SW480 (cell line): ENCODE results near the gene MRPL28.
"Not testable (repeated sequence)": the region's sequence is repeated elsewhere in the genome, so short reads cannot be mapped to it uniquely, and the experiment has no call there.

Experiments used
- DNase-seq: peaks from one replicate; pipeline ENCODE4 v3.0.0-alpha.2; 2016; ENCODE audit warnings: low spot score

Gene MRPL28

DNA sequence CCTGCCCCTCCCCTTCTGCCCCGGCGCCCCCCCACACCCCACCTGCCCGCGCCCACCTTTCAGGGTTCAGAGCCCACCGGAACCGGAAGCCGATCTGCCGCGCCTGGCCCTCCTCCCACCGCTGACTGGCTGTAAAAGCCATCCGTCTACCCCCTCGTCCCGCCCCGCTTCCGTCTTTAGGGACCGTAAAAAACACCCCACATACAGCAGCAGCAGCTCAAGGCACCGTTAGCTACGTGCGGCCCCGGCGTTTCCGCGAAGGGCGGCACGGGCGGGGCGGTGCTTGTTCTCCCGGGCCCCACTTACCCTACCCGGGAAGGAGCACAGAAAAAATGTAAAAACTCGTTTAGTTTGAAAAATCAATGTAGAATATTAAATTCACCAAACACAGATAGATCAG, at the start of gene MRPL28:
Gene MRPL28 (minus strand): TSS at position 96 of the 400 bp plus-strand sequence. CDS start 320 bp downstream, outside the sequence.
- DNase-seq = peak; percentile 91

DNA sequence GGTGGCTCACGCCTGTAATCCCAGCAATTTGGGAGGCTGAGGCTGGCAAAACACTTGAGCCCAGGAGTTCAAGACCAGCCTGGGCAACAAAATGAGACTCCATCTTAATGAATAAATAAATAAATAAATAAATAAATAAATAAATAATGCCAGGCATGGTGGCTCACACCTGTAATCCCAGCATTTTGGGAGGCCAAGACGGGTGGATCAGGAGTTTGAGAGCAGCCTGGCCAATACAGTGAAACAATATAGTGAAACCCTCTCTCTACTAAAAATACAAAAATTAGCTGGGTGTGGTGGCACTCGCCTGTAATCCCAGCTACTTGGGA, 44.8 kb upstream of the MRPL28 start:
- DNase-seq = not testable (repeated sequence)

DNA sequence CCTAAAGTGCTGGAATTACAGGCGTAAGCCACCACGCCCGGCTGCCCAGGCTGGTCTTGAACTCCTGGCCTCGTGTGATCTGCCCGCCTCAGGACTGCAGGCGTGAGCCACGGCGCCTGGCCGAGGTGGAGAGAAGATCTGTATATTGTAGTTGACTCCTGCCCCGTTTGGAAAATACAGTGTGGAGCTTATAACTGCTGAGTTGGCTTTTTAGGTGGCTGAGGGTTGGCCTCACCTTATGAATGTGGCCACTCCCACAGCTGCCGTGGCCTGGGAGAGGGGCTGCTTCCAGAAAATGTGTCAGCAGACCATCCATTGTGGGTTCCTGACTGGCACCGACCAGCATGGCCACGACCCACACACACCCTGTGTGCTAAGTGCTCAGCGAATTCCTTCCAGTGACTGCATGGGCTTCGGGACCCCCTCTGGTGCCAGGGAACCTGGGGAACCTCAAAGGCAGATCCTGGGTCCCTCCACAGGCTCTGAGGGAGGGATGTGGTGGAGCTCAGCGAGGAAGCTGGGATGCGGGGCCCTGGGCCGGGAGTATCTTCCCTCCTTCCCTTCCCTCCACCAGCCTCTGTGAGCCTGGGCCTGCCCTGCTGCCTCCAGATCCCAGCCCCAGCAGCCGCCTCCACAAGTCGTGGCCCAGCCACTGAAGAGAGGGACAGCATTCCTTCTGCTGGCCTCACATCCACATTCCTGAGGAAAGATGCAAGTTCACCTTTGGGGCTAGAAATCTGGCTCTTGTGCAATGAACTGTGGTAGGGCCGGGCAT, 44.2 kb upstream of the MRPL28 start:
- no peak for DNase-seq

DNA sequence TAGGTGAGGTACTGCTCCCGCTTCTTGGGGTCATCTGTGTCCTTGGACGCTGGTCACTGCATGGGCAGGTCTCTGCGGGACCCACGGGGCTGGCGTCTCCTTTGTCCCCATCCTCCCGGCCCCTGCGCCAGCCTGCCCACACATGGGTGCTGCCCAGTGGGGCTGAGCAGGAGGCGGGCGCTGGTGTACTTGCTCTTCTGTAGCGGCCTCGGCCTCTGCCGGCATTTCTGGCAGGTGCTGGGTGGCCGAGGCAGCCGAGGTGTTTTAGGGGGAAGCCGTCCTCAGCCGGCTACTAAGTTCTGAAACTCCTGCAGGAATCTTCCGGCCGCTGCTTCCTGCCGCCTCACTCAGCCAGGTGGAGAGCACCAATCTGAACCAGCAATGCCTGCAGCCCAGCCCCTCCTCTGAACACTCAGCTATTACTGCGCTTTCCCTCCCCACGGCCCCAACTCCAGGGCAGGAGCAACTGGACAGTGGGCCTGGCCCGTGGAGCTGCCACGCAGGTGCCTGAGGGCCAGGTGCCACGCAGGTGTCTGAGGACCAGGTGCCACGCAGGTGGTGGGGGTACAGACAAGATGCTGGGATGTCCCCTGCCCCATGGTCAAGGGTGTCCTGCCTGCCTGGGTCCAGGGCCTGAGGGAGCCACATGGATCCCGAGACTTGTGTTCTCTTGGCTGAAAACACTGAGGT, 41.4 kb upstream of the MRPL28 start:
- DNase-seq = no peak

DNA sequence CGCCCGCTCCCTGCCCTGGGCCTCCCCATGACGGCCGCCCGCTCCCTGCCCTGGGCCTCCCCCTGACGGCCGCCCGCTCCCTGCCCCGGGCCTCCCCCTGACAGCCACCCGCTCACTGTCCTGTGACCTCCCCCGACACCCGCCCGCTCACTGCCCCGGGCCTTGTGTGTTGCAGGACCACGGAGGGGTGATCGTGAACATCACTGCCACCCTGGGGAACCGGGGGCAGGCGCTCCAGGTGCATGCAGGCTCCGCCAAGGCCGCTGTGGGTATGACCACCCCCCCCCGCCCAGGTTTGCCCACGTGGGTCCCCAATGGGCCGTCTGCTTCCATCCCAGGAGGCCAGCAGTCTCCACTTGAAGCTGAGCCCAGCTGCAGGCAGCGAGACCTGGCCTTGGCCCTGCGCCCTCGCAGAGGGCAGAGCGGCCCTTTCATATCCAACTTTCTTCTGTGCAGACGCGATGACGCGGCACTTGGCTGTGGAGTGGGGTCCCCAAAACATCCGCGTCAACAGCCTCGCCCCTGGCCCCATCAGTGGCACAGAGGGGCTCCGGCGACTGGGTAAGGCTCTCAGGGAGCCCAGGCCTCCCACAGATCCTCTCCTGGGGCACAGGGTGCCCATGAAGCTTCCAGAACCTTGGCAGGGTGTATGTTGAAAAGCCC, 40.3 kb upstream of the MRPL28 start:
- no peak for DNase-seq

DNA sequence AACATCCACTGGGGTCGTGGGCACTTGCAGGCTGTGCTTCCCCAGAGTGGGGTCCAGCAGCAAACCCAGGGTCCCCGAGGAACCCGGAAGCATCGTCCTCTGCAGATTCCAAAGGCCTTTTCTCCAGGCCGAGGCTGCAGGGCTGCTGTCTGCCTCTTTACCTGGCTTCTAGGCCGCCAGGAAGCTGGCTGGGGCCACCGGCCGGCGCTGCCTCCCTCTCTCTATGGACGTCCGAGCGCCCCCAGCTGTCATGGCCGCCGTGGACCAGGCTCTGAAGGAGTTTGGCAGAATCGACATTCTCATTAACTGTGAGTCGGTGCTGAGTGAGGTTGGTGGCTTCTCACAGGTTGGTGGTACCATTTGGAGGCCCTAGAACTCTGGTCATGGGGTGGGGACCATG, 36.9 kb upstream of the MRPL28 start:
- no peak for DNase-seq

DNA sequence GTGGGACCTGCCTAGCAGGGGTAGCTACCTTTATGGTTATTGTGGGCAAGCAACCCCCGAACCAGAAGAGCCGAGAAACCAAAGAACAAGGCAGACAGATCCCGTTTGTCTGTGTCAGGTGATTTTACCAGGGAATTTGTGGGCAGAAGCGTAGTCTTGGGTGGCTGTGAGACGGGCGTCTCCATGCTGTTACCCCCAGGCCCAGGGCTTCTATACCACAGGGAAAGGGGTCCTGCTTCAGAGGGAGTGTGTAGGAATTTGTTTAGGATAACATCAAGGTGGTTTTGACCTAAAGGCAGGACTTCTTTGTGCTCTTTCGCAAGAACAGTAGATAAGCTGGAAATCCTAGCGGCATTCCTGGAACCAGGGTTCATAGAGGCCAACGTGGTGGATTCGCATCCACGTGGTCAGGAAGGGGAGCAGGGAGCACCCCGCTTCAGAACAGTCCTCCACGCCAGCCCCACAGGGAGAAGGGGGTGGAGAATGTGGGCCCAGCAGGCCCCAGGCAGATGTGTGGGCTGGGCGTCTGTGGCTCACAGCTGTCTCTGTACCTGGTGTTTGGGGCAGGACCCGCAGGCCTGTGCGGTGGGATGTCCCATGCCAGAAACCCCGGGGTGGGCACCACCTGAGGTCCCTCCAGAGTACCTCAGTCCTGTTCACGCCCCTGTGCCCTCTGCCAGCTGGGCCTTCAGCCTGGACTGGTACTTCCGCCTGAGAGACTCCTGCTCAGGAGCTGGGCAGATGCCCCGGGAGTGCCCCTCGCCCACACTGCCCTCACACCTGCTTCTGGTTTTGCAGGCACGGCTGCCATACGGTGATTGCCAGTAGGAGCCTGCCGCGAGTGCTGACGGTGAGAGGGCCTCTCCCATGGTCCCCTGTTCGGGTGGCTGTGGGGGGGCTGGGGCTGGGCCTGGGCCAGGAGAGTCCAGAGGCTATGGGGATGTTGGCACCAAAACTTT, 35.5 kb upstream of the MRPL28 start:
- DNase-seq = no peak

DNA sequence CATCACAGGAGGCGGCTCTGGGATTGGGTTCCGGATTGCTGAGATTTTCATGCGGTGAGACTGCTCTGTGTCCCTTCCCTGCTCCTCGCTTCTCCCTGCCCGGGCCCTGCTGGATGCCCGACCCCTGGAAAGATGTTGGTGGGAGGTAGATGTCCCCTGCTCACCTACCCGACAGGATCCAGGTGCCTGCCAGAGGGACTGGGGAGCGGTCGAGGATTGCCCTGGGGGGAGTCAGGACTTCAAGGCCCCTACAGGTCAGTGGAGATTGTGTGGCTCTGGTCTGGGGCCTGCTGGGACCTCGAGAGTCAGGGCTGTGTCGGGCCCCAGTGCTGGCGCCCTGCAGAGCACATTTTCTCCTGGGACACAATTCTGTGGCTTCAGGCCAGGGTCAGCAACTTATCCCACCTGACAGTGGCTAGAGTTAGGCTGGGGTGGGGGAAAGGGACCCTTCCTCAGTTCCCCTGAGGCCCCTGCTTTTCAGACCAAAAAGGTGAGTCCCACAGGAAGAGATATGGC, 34.7 kb upstream of the MRPL28 start:
- no peak for DNase-seq

DNA sequence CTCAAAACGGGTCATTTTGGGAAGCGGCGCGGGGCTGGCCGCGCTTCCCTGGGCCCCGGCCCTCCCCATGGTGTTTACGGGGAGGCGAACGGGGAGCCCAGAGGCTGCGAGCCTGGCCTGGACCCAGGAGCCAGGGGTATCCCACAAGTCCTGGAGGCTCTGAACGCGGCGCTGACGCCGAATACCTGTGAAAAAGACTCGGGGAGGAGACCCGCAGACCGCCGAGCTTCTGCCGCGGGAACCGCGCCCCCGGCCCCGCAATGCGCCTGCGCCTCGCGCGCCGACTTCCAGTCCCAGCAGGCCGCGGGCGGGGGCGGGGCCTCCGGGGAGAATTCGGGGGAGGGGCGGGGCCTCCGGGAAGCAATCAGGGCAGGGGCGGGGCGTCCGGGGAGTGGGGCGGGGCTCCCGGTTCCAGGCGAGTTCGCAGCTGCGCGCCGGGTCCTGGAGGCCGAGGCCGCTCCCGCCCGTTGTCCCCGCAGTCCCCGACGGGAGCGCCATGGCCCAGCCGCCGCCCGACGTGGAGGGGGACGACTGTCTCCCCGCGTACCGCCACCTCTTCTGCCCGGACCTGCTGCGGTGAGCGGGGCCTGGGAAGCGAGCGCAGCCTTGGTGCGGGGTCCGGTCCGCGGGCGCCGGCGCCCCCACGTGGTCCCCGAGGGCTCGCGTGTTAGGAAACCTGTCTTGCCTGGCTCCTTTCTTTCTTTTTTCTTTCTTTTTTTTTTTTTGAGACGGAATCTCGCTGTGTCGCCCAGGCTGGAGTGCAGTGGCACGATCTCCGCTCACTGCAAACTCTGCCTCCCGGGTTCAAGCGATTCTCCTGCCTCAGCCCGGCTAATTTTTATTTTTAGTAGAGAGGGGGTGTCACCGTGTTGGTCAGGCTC, 31.4 kb upstream of the MRPL28 start, which contains the start of gene DECR2:
Gene DECR2 (plus strand): TSS at position 418 of the 881 bp plus-strand sequence. CDS start 79 bp downstream, at position 497.
- DNase-seq = peak; percentile 82

DNA sequence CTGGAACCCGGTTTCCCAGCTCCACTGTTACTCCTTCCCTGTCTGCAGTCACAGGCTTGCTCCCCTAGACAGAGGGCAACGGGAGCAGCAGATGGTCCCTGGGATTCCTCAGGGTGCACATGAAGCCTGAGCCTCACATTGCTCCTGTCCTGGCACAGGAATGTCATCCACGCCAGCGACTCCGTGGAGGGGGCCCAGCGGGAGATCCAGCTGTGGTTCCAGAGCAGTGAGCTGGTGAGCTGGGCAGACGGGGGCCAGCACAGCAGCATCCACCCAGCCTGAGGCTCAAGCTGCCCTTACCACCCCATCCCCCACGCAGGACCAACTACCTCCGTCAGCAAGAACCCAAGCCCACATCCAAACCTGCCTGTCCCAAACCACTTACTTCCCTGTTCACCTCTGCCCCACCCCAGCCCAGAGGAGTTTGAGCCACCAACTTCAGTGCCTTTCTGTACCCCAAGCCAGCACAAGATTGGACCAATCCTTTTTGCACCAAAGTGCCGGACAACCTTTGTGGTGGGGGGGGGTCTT, 29.8 kb upstream of the MRPL28 start:
- DNase-seq = no peak

DNA sequence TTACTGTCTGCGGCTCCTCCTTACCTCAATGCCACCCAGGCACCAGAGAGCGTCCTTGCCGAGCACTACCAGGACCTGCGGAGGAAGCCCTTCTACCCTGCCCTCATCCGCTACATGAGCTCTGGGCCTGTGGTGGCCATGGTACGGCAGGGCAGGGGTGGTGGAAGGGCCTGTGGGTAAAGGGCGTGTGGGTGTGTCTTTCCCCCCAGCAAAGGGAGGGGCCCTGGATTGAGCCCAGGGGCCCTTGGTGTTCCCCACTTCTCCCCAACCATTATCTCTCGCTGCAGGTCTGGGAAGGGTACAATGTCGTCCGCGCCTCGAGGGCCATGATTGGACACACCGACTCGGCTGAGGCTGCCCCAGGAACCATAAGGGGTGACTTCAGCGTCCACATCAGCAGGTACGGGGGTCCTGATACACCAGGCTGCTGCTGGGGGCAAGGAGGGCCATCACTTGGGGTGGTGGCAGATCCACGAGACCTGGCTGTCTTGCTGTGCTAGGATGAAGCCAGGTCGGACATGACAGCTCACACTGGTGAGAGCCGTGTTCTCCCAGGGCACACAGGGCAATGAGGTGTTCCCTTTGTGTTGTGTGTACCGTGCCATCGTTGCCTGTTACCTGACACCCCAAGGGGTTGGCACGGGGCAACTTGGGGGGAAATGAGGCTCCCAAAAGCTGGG, 29.1 kb upstream of the MRPL28 start:
- no peak for DNase-seq

DNA sequence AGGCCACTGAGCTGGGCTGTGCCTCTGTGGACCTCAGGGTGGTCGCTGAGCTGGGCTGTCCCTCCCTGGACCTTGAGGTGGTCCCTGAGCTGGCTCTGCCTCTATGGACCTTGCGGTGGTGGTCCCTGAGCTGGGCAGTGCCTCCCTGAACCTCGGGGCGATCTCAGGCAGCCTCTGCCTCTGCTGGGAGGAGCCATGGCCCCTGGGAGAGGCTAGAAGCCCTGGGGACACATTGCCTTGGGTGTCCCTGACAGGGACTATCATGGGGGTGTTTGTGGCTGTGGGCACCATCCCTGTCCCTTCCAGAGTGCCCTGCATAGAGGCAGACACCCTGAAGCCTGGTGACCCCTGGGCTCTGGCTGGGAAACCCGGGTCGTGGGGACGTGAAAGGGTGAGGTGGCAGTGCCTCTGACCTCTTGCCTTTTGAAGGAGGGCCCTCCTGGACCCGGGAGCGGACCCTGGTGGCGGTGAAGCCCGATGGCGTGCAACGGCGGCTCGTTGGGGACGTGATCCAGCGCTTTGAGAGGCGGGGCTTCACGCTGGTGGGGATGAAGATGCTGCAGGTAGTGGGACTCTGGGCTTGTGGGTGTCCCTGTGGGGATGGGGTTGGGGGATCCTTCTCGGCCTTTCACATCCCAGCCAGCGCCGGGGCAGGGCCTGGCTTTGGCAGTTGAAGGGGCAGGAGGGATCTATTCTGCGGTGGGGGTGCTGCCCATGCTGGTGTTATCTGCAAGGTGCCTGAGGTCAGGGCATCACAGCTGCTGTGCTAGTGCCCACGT, 28.4 kb upstream of the MRPL28 start:
- DNase-seq = no peak

DNA sequence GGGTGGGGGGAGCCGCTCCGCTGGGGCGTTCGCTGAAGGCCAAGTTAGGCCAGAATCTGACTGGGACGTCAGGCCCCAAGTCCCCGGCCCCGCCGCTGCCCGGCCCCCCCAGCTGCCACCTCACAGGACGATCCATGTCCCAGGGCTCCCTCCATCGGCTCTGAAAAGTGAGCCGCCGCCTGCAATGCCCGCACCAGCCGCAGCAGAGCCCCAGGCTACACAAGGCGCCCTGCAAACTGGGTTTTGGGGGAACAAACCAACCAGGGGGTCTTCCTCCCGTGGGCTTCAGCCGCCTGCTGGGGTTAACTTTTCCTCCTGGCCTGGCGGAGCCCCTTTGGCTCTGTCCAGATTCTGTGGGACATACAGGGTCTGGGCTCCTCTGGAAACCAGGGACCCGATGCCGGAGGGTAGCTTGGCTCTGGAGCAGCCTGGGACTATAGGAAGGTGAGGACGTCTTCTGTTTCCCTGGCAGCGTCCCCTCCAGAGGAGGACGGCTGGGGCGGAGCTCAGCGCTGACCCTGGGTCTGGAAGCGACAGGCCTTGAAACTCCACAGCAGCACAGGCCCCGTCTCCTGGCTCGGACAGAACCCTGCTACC, 27.5 kb upstream of the MRPL28 start:
- peak; percentile 77 for DNase-seq

DNA sequence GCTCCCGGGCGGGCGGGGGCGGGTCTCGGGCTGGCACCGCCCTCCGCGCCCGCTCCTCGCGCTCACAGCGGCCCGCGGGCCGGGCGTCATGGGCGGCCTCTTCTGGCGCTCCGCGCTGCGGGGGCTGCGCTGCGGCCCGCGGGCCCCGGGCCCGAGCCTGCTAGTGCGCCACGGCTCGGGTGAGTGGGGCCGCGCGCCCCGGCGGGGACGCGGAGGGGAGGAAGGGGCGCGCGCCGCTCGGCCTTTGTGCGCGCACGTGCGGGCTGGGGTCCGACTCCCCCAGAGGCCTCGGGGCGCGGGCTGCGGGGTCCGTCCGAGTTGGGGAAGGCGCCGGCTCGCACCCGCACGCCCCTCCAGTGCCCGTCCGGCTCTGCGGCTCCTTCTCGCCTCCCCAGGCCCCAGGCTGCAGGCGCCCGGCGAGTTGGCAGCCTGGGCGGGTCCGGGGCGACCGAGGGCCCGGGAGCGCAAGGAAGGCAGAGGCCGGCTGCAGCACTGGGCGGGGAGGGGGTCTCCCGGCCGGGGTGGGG, 26.9 kb upstream of the MRPL28 start, which contains the start of gene NME4:
Gene NME4 (plus strand): TSS at position 65 of the 527 bp plus-strand sequence. CDS start 24 bp downstream, at position 89.
- no peak for DNase-seq

DNA sequence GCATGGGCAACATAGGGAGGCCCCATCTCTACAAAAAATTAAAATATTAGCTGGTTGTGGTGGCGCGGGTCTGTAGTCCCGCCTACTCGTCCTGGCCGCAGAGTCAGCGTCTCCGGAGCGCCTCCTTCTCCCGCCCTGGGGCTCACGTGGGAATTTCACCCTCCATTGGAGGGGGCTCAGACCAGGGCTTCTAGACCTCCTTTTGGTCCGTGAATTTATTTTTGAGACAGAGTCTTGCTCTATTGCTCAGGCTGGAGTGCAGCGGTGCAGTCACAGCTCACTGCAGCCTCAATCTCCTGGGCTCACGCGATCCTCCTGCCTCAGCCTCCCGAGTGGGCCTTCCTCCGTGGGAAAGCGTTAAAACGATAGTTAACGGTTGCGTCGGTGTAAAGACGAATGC, 26.3 kb upstream of the MRPL28 start:
- DNase-seq = no peak

DNA sequence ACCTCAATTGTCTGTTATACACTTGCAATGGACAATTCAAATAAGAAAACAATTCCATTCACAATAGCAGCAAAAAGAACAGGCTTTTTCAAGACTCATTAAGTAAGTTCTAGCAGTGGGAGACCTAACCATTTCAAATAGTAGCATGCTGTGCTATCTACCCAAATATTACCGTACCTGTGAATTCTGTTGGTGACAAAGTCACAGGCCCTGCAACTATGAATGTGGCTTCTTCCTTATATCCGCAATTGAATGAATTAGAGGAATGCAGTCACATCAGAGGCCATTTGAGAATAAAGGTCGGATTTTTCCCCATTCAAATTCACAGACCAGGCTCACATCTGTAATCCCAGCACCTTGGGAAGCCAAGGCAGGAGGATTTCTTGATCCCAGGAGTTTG, 25.9 kb upstream of the MRPL28 start:
- DNase-seq = no peak

DNA sequence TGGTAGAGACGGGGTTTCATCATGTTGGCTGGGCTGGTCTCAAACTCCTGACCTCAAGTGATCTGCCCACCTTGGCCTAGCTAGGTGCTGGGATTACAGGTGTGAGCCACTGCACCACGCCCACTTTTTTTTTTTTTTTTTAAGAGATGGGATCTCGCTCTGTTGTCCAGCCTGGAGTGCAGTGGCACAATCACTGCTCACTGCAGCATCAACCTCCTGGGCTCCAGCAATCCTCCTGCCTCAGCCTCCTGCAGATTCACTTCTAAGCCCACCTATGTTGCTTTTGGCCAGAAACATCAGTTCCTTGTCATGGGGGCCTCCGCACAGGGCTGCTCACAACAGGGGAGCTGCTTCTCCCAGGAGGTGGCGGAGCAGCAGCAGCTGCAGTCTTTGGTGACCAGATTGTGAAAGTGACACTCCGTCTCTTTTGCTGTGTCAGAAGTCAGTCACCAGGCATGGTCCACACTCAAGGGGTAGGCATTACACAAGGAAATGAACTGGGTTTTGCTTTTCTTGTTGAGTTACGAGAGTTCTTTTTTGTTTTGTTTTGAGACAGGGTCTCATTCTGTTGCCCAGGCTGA, 22.2 kb upstream of the MRPL28 start:
- no peak for DNase-seq

DNA sequence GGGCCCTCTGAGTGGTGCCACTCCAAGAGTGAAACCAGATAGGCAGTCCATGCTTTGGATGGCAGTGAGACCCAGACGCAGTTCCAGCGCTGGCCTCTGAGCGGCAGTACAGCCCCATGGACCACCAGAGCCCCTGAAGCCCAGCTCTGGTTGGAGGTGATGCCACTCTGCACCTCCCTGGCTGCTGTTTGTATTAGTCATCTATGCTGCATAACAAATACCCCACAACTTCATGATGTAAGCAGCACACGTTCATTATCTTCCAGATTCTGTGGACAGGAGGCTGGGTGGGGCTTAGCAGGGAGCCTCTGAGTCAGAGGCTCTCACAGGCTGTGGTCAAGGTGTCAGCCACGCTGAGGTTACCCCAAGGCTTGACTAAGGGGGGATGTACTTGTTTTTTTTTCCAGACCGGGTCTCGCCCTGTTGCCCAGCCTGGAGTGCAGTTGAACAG, 21.6 kb upstream of the MRPL28 start:
- peak; percentile 45 for DNase-seq
